WTC11 (cell line): ENCODE measurements around the gene PFN1. TPM values are rescaled to one million over a fixed set of nuclear protein-coding genes. Genes with fewer than 3 reads are reported as not detected.

Experiments used
- ATAC-seq: fragments of 200-7000 bp; cut with Tn5 transposase; 2 replicates; pipeline ENCODE4 v1.10.0; 2021; ENCODE audit warnings: mild to moderate bottlenecking, moderate library complexity
- CTCF ChIA-PET: fragments of 300-600 bp; sonication (Branson Sonifier 250); formaldehyde crosslinking; loops from one replicate; lab custom pipeline; 2021; ENCODE audit warnings: antibody characterized with exemption; lab: Charles Lee
- POLR2A ChIA-PET: fragments of 350-600 bp; sonication (Branson Sonifier 250); formaldehyde crosslinking; loops from one replicate; lab custom pipeline; 2021; ENCODE audit warnings: antibody characterized with exemption; lab: Charles Lee
- DNase-seq: peaks from one replicate; pipeline ENCODE4 v3.0.0; 2021; ENCODE audit warnings: low spot score
- H3K27ac Mint-ChIP-seq: 2 replicates; pipeline ENCODE4 v1.8.0; 2021; ENCODE audit warnings: mixed read lengths
- H3K27me3 Mint-ChIP-seq: 2 replicates; pipeline ENCODE4 v1.8.0; 2021; ENCODE audit warnings: low read depth, mild to moderate bottlenecking, moderate library complexity, mixed read lengths
- H3K36me3 Mint-ChIP-seq: 2 replicates; pipeline ENCODE4 v1.8.0; 2021; ENCODE audit warnings: mixed read lengths
- H3K4me1 Mint-ChIP-seq: 2 replicates; pipeline ENCODE4 v1.8.0; 2022; ENCODE audit warnings: mixed read lengths
- H3K4me3 Mint-ChIP-seq: 2 replicates; pipeline ENCODE4 v1.8.0; 2021; ENCODE audit warnings: mild to moderate bottlenecking, moderate library complexity, mixed read lengths
- H3K9me3 Mint-ChIP-seq: 2 replicates; pipeline ENCODE4 v1.8.0; 2021; ENCODE audit warnings: mixed read lengths
- ARID4B ChIP-seq: sonication (generic); formaldehyde crosslinking; IDR thresholded peaks from 2 replicates; pipeline ENCODE4 v1.8.0; 2023; ENCODE audit warnings: missing genetic modification reagents, mild to moderate bottlenecking, borderline replicate concordance
- ATF2 ChIP-seq: sonication (generic); formaldehyde crosslinking; IDR thresholded peaks from 2 replicates; pipeline ENCODE4 v1.8.1; 2022; ENCODE audit warnings: low read depth, missing genetic modification reagents, borderline replicate concordance
- CBFB ChIP-seq: sonication (generic); formaldehyde crosslinking; IDR thresholded peaks from 2 replicates; pipeline ENCODE4 v1.8.1; 2022; ENCODE audit warnings: mild to moderate bottlenecking, low read depth, missing genetic modification reagents
- CREB1 ChIP-seq: sonication (generic); formaldehyde crosslinking; IDR thresholded peaks from 2 replicates; pipeline ENCODE4 v1.8.0; 2023; ENCODE audit warnings: mild to moderate bottlenecking, missing genetic modification reagents
- EMX1 ChIP-seq: fragments of 250-450 bp; sonication (Bioruptor Pico); IDR thresholded peaks from 2 replicates; pipeline ENCODE4 v1.8.0; 2021; ENCODE audit warnings: mild to moderate bottlenecking
- ETV6 ChIP-seq: sonication (generic); formaldehyde crosslinking; IDR thresholded peaks from 2 replicates; pipeline ENCODE4 v1.8.1; 2022; ENCODE audit warnings: mild to moderate bottlenecking, missing genetic modification reagents
- FOXJ3 ChIP-seq: sonication (generic); formaldehyde crosslinking; IDR thresholded peaks from 2 replicates; pipeline ENCODE4 v1.9.0; 2021; ENCODE audit warnings: missing genetic modification reagents, mild to moderate bottlenecking, borderline replicate concordance
- FOXP1 ChIP-seq: sonication (generic); formaldehyde crosslinking; IDR thresholded peaks from 2 replicates; pipeline ENCODE4 v1.8.0; 2022; ENCODE audit warnings: missing genetic modification reagents, mild to moderate bottlenecking, moderate library complexity, borderline replicate concordance
- GRHL2 ChIP-seq: fragments of 250-450 bp; sonication (Bioruptor Pico); IDR thresholded peaks from 2 replicates; pipeline ENCODE4 v1.8.0; 2022; ENCODE audit warnings: mild to moderate bottlenecking, moderate library complexity; ENCODE audit not compliant: insufficient replicate concordance, severe bottlenecking
- HMGA2 ChIP-seq: fragments of 250-450 bp; sonication (Bioruptor Pico); IDR thresholded peaks from 2 replicates; pipeline ENCODE4 v1.4.0; 2021; ENCODE audit warnings: mild to moderate bottlenecking, moderate library complexity
- JUN ChIP-seq: sonication (generic); formaldehyde crosslinking; IDR thresholded peaks from 2 replicates; pipeline ENCODE4 v1.8.0; 2023; ENCODE audit warnings: mild to moderate bottlenecking, missing genetic modification reagents
- MLX ChIP-seq: sonication (generic); formaldehyde crosslinking; IDR thresholded peaks from 2 replicates; pipeline ENCODE4 v1.8.1; 2023; ENCODE audit warnings: mild to moderate bottlenecking, missing genetic modification reagents, moderate library complexity
- MYBL2 ChIP-seq: sonication (generic); formaldehyde crosslinking; IDR thresholded peaks from 2 replicates; pipeline ENCODE4 v1.8.1; 2023; ENCODE audit warnings: mild to moderate bottlenecking, moderate library complexity, missing genetic modification reagents
- NR2C2 ChIP-seq: sonication (generic); formaldehyde crosslinking; IDR thresholded peaks from 2 replicates; pipeline ENCODE4 v1.8.0; 2022; ENCODE audit warnings: mild to moderate bottlenecking, missing genetic modification reagents
- NR3C1 ChIP-seq: sonication (generic); formaldehyde crosslinking; conservative IDR thresholded peaks from 2 replicates; pipeline ENCODE4 v1.8.1; 2023; ENCODE audit warnings: low read depth, mild to moderate bottlenecking, missing genetic modification reagents
- OVOL2 ChIP-seq: fragments of 250-450 bp; sonication (Bioruptor Pico); IDR thresholded peaks from 2 replicates; pipeline ENCODE4 v1.9.0; 2021; ENCODE audit warnings: mild to moderate bottlenecking, borderline replicate concordance
- TEAD1 ChIP-seq: sonication (generic); formaldehyde crosslinking; IDR thresholded peaks from 2 replicates; pipeline ENCODE4 v1.8.0; 2022; ENCODE audit warnings: mild to moderate bottlenecking, missing genetic modification reagents
- TEAD4 ChIP-seq: sonication (generic); formaldehyde crosslinking; IDR thresholded peaks from 2 replicates; pipeline ENCODE4 v1.8.0; 2022; ENCODE audit warnings: mild to moderate bottlenecking, missing genetic modification reagents
- TP53 ChIP-seq: sonication (generic); formaldehyde crosslinking; IDR thresholded peaks from 2 replicates; pipeline ENCODE4 v1.8.1; 2023; ENCODE audit warnings: mild to moderate bottlenecking, missing genetic modification reagents
- USF2 ChIP-seq: sonication (generic); formaldehyde crosslinking; IDR thresholded peaks from 2 replicates; pipeline ENCODE4 v1.8.1; 2023; ENCODE audit warnings: mild to moderate bottlenecking, missing genetic modification reagents, moderate library complexity
- ZNF138 ChIP-seq: sonication (generic); formaldehyde crosslinking; conservative IDR thresholded peaks from 2 replicates; pipeline ENCODE4 v1.8.1; 2022; ENCODE audit warnings: mild to moderate bottlenecking, moderate library complexity, missing genetic modification reagents
- ZNF317 ChIP-seq: sonication (generic); formaldehyde crosslinking; IDR thresholded peaks from 2 replicates; pipeline ENCODE4 v1.8.1; 2023; ENCODE audit warnings: low read depth, mild to moderate bottlenecking, moderate library complexity, missing genetic modification reagents, borderline replicate concordance
- ZNF416 ChIP-seq: fragments of 250-450 bp; sonication (Bioruptor Pico); IDR thresholded peaks from 2 replicates; pipeline ENCODE4 v1.9.0; 2021; ENCODE audit warnings: mild to moderate bottlenecking, inconsistent platforms
- ZNF512 ChIP-seq: sonication (generic); formaldehyde crosslinking; IDR thresholded peaks from 2 replicates; pipeline ENCODE4 v1.8.1; 2022; ENCODE audit warnings: missing genetic modification reagents, borderline replicate concordance
- total RNA-seq: library from RNA; stranded (reverse); gene quantifications from 3 replicates; pipeline ENCODE4 v1.2.3, GENCODE V29; 2021

The PFN1 gene
- total RNA-seq, 1 experiment from 2014 or later, result 1,289 TPM

GRCh38 chr17:4948931-4949320, 596 bp upstream of the PFN1 start:
- H3K27me3 Mint-ChIP-seq, result no peaks in the 10 kb centered on the region
- ChIA-PET POLR2A (interaction anchor here (1.0 to 3.5 kb wide), 3 partner anchors 9 to 40 kb away, joined by 6 to 45 read pairs (median 18); partner anchors contain the start of genes RNF167, SLC25A11 and SPAG7), CTCF (interaction anchor here (0.6 to 5.4 kb wide), 4 partner anchors 9 to 40 kb away, joined by 3 to 27 read pairs (median 10); partner anchors contain the start of genes RNF167 and SLC25A11)
- peaks cover 47% of the 10 kb centered on the region for H3K4me1 Mint-ChIP-seq
- H3K27ac Mint-ChIP-seq, result peak overlapping the region; percentile 82; the same call in 1 of the 2 replicates
- TF ChIP-seq TEAD4 (no peak), TEAD1 (CRISPR knock-in tag) (0 out of 2 replicates have a peak, but pooled peaks have one; percentile 7)
- peak; percentile 40 for ATAC-seq
- H3K36me3 Mint-ChIP-seq, result peaks cover 27% of the 10 kb centered on the region
- DNase-seq, result peak; percentile 78
- peak overlapping the region; percentile 91 for H3K4me3 Mint-ChIP-seq
- no peaks in the 10 kb centered on the region for H3K9me3 Mint-ChIP-seq

GRCh38 chr17:4947411-4948165, 742 bp downstream of the PFN1 start:
- Mint-ChIP-seq H3K4me1 (peaks cover 38% of the 10 kb centered on the region), H3K27me3 (no peaks in the 10 kb centered on the region), H3K9me3 (no peaks in the 10 kb centered on the region), H3K4me3 (peak overlapping the region; percentile 91), H3K36me3 (peaks cover 35% of the 10 kb centered on the region), H3K27ac (peak overlapping the region; percentile 87)
- no peak for ATAC-seq
- peak; percentile 59 for DNase-seq
- ChIA-PET CTCF (interaction anchor here (0.6 to 5.4 kb wide), 5 partner anchors 8 to 88 kb away, joined by 3 to 27 read pairs (median 6); partner anchors contain the start of genes RNF167, SLC25A11 and SLC52A1), POLR2A (interaction anchor here (0.7 to 3.5 kb wide), 5 partner anchors 7 to 520 kb away, joined by 3 to 45 read pairs (median 4); partner anchors contain the start of genes RNF167, SLC25A11 and SPAG7)
- TF ChIP-seq TP53 (CRISPR knock-in tag) (peak; percentile 56; the same call in 1 of the 2 replicates), ZNF317 (CRISPR knock-in tag) (no peak; the same call in 1 of the 2 replicates), HMGA2 (no peak), ZNF138 (CRISPR knock-in tag) (no peak), ETV6 (CRISPR knock-in tag) (0 out of 2 replicates have a peak, but pooled peaks have one; percentile 45), NR2C2 (CRISPR knock-in tag) (no peak), MYBL2 (CRISPR knock-in tag) (peak; percentile 83), GRHL2 (CRISPR knock-in tag) (no peak), MLX (no peak), FOXP1 (peak; percentile 23; the same call in 1 of the 2 replicates), CBFB (CRISPR knock-in tag) (no peak), USF2 (CRISPR knock-in tag) (no peak), ZNF512 (no peak), ARID4B (CRISPR knock-in tag) (no peak; the same call in 1 of the 2 replicates), CREB1 (CRISPR knock-in tag) (0 out of 2 replicates have a peak, but pooled peaks have one; percentile 80), ATF2 (no peak), ZNF416 (CRISPR knock-in tag) (0 out of 2 replicates have a peak, but pooled peaks have one; percentile 36), OVOL2 (CRISPR knock-in tag) (0 out of 2 replicates have a peak, but pooled peaks have one; percentile 66), EMX1 (CRISPR knock-in tag) (0 out of 2 replicates have a peak, but pooled peaks have one; percentile 54), NR3C1 (CRISPR knock-in tag) (no peak), JUN (CRISPR knock-in tag) (no peak; the same call in 1 of the 2 replicates), FOXJ3 (CRISPR knock-in tag) (no peak)
